HepG2 (cell line): Measurements from ENCODE around the gene CSHL1. TPM values are rescaled to one million over a fixed set of nuclear protein-coding genes. Genes with fewer than 3 reads are reported as not detected.

Experiments used
- ATAC-seq: fragments of 200-7000 bp; cut with Tn5 transposase; 3 replicates; pipeline ENCODE4 v1.9.1; 2020; ENCODE audit warnings: mild to moderate bottlenecking, moderate library complexity
- BruUV-seq: library from RNA; stranded (reverse); fragments of 400-500 nt; replicated peaks from 2 replicates; lab custom pipeline; 2021; lab: Mats Ljungman, UMichigan
- CTCF ChIA-PET: fragments of 300-600 bp; formaldehyde crosslinking; extraction: SDS; loops from one replicate; lab custom pipeline; 2021; ENCODE audit warnings: low total read pairs, inconsistent platforms, low intra/inter-chr PET ratio; lab: Yijun Ruan, JAX
- POLR2A ChIA-PET: fragments of 350-600 bp; sonication (Branson Sonifier 250); formaldehyde crosslinking; loops from one replicate; lab custom pipeline; 2020; ENCODE audit warnings: antibody characterized with exemption, inconsistent platforms; lab: Yijun Ruan, JAX
- DNase-seq: peaks from one replicate; pipeline ENCODE4 v3.0.0-alpha.2; 2015; ENCODE audit warnings: low spot score
- FAIRE-seq: peaks from 3 replicates; lab custom pipeline; 2011; peaks lifted over from hg19 to GRCh38; lab: Jason Lieb, UNC
- H2AFZ ChIP-seq: one replicate; pipeline ENCODE4 v1.6.1; 2011; ENCODE audit warnings: low read length, inconsistent platforms
- H3K27ac ChIP-seq: fragments of 300-600 bp; 3 replicates; pipeline ENCODE4 v1.8.0; 2011; ENCODE audit warnings: mixed run types, mild to moderate bottlenecking, mixed read lengths, low read length, inconsistent platforms; ENCODE audit not compliant: insufficient read depth; ENCODE audit errors: extremely low read length
- H3K27me3 ChIP-seq, 2 experiments: fragments of 200-600 bp in 1 of 2; 2 replicates in 1 of 2; 3 replicates in 1 of 2; pipeline versions ENCODE4 v1.6.0 to v1.8.0; 2011; ENCODE audit warnings: low read length in 2 of 2, mild to moderate bottlenecking in 2 of 2, moderate library complexity in 2 of 2, inconsistent platforms in 1 of 2; ENCODE audit not compliant: insufficient read depth in 2 of 2, control insufficient read depth in 1 of 2
- H3K36me3 ChIP-seq, 2 experiments: fragments of 200-600 bp in 1 of 2; replicated peaks in 1 of 2; 2 replicates in 1 of 2; 3 replicates in 1 of 2; pipeline versions ENCODE4 v1.5.1 to v1.8.0; 2011; ENCODE audit warnings: low read length in 2 of 2, inconsistent platforms in 1 of 2; ENCODE audit not compliant: insufficient read depth in 2 of 2, control insufficient read depth in 1 of 2
- H3K4me1 ChIP-seq: 2 replicates; pipeline ENCODE4 v1.5.1; 2012; ENCODE audit warnings: low read length, inconsistent platforms; ENCODE audit not compliant: insufficient read depth
- H3K4me2 ChIP-seq: 2 replicates; pipeline ENCODE4 v1.6.0; 2011; ENCODE audit warnings: low read depth, low read length, inconsistent platforms
- H3K4me3 ChIP-seq, 3 experiments: fragments of 200-600 bp in 1 of 3; sonication (generic), shearing (Covaris generic) in 1 of 3; replicated peaks in 1 of 3; 2 replicates each; pipeline ENCODE4 v1.5.1; 2011 to 2016; ENCODE audit warnings: low read length in 3 of 3, inconsistent platforms in 2 of 3, low read depth in 2 of 3, mild to moderate bottlenecking in 2 of 3, control low read depth in 1 of 3, mixed read lengths in 1 of 3; ENCODE audit not compliant: insufficient read depth in 1 of 3
- H3K79me2 ChIP-seq: one replicate; pipeline ENCODE4 v1.6.1; 2011; ENCODE audit warnings: low read length, inconsistent platforms; ENCODE audit not compliant: insufficient read depth
- H3K9ac ChIP-seq: 2 replicates; pipeline ENCODE4 v1.6.0; 2011; ENCODE audit warnings: mild to moderate bottlenecking, low read depth, low read length, inconsistent platforms; ENCODE audit not compliant: insufficient read depth
- H3K9me3 ChIP-seq: 2 replicates; pipeline ENCODE4 v1.5.1; 2012; ENCODE audit warnings: mild to moderate bottlenecking, low read length
- H4K20me1 ChIP-seq: 2 replicates; pipeline ENCODE4 v1.6.0; 2011; ENCODE audit warnings: inconsistent platforms, mild to moderate bottlenecking, low read length, moderate library complexity; ENCODE audit not compliant: insufficient read depth
- FOXA1 ChIP-seq, 2 experiments: fragments of 450-650 bp in 1 of 2; sonication (generic) in 1 of 2; formaldehyde crosslinking in 1 of 2; IDR thresholded peaks; 2 replicates each; pipeline versions ENCODE4 v1.4.0 to v1.6.1; 2016 to 2020; ENCODE audit warnings: missing genetic modification reagents in 1 of 2
- MBD4 ChIP-seq: IDR thresholded peaks from 2 replicates; pipeline ENCODE4 v1.6.1; 2012; ENCODE audit warnings: low read length, inconsistent platforms, borderline replicate concordance
- PREB ChIP-seq: sonication (generic); formaldehyde crosslinking; IDR thresholded peaks from 2 replicates; pipeline ENCODE4 v1.4.0; 2020; ENCODE audit warnings: missing genetic modification reagents
- RARA ChIP-seq: IDR thresholded peaks from 2 replicates; pipeline ENCODE4 v1.6.1; 2016; ENCODE audit warnings: missing genetic modification reagents, missing compliant biosample characterization
- SCMH1 ChIP-seq: sonication (generic); formaldehyde crosslinking; IDR thresholded peaks from 2 replicates; pipeline ENCODE4 v1.9.0; 2021; ENCODE audit warnings: missing genetic modification reagents, mild to moderate bottlenecking, borderline replicate concordance
- TOPORS ChIP-seq: sonication (generic); formaldehyde crosslinking; IDR thresholded peaks from 2 replicates; pipeline ENCODE4 v1.8.0; 2023; ENCODE audit warnings: mild to moderate bottlenecking, missing genetic modification reagents
- ZBTB38 ChIP-seq: sonication (generic); formaldehyde crosslinking; IDR thresholded peaks from 2 replicates; pipeline ENCODE4 v1.5.1; 2020; ENCODE audit warnings: mild to moderate bottlenecking, missing genetic modification reagents
- ZNF33B ChIP-seq: sonication (generic); formaldehyde crosslinking; IDR thresholded peaks from 2 replicates; pipeline ENCODE4 v1.5.1; 2020; ENCODE audit warnings: mild to moderate bottlenecking, missing genetic modification reagents
- ZNF773 ChIP-seq: sonication (generic); formaldehyde crosslinking; IDR thresholded peaks from 2 replicates; pipeline ENCODE4 v1.4.0; 2020; ENCODE audit warnings: missing genetic modification reagents, borderline replicate concordance
- ZNF816 ChIP-seq: sonication (generic); formaldehyde crosslinking; IDR thresholded peaks from 2 replicates; pipeline ENCODE4 v1.8.0; 2022; ENCODE audit warnings: missing genetic modification reagents, mild to moderate bottlenecking, borderline replicate concordance
- WGBS: methylation state at CpG from one replicate; pipeline ENCODE4 v1.1.6; 2017; ENCODE audit warnings: low lambda C conversion rate; 5-methylcytosine and 5-hydroxymethylcytosine counted together
- in situ Hi-C: cut with HindIII; loops from 2 replicates; pipeline ENCODE4 v1.10.0; 2017; ENCODE audit warnings: low pct_unique_long_range_greater_than_20kb; ENCODE audit not compliant: extremely low pct_ligation_motif_present
- intact Hi-C: fragments of 100-400 bp; cut with micrococcal nuclease; formaldehyde crosslinking; loops from one replicate; pipeline ENCODE4 v1.10.0; 2022; ENCODE audit not compliant: unreplicated experiment
- polyA plus RNA-seq, 8 experiments: library from polyadenylated mRNA; depleted of rRNA in 3 of 8; stranded (reverse) in 7 of 8; unstranded in 1 of 8; fragments of >200 nt; fragmentation: Illumina TruSeq in 4 of 8; extraction: Trizol in 4 of 8; gene quantifications; 2 replicates each; pipeline versions ENCODE4 v1.2.1 to v1.2.3, GENCODE V29; 2011 to 2016; ENCODE audit warnings: low read depth in 4 of 8, missing spikeins in 1 of 8, mixed read lengths in 1 of 8; ENCODE audit not compliant: insufficient read depth in 1 of 8
- total RNA-seq, 5 experiments: library from RNA; depleted of rRNA; stranded (reverse); fragments of >200 nt; fragmentation: Illumina TruSeq; extraction: Trizol; gene quantifications; 2 replicates each; pipeline ENCODE4 v1.2.3, GENCODE V29; 2016; ENCODE audit warnings: low read depth in 1 of 5
- TF ChIP-seq, protein P1 (sequence below), 2 experiments: fragments of 450-650 bp in 1 of 2; sonication (generic) in 1 of 2; formaldehyde crosslinking; IDR thresholded peaks; 2 replicates each; pipeline versions ENCODE4 v1.5.0 to v1.8.0; 2020 to 2022; ENCODE audit warnings: mild to moderate bottlenecking in 1 of 2, missing genetic modification reagents in 1 of 2

CSHL1 gene
- total and polyA plus RNA-seq, 2 of the 13 experiments (the other 11 are each of a cell fraction or from before 2014, with no cell fraction given) = not detected

GRCh38 chr17:63947711-63948330 lies 36.8 kb upstream of the CSHL1 start:
- H2AFZ ChIP-seq = no peak overlapping the region
- H3K79me2 ChIP-seq = no peaks in the 10 kb centered on the region
- no TSS peak for BruUV-seq
- H3K9ac ChIP-seq = no peak overlapping the region
- no peak for DNase-seq
- H3K4me2 ChIP-seq = no peak overlapping the region
- H3K27ac ChIP-seq = no peak overlapping the region
- H4K20me1 ChIP-seq = no peaks in the 10 kb centered on the region
- peaks cover 26% of the 10 kb centered on the region for H3K4me1 ChIP-seq
- H3K27me3 ChIP-seq = peaks cover 24 to 55% of the 10 kb centered on the region in 2 experiments; a peak in 4 of 5 replicates
- no peaks in the 10 kb centered on the region for H3K9me3 ChIP-seq
- WGBS = 31% methylated on average over 14 of the region's 18 CpGs
- no peak for ATAC-seq
- no peaks in the 10 kb centered on the region for H3K36me3 ChIP-seq
- intact Hi-C loops = no loop called here
- in situ Hi-C loops = loop anchor here (5.0 kb wide), 1 partner anchor 36 kb away; the partner anchor contains the start of gene CSHL1
- ChIA-PET CTCF (interaction anchor here (3.4 kb wide), 1 partner anchor 29 kb away, joined by 25 read pairs; the partner anchor contains the start of gene GH1), POLR2A (no interaction called here)
- H3K4me3 ChIP-seq = no peak overlapping the region
- TF ChIP-seq TOPORS (no peak), SCMH1 (CRISPR knock-in tag) (no peak), PREB (CRISPR knock-in tag) (no peak), ZNF773 (CRISPR knock-in tag) (no peak), RARA (no peak), MBD4 (no peak), ZBTB38 (no peak), ZNF816 (CRISPR knock-in tag) (no peak), FOXA1 (IDR thresholded peaks at IDR 0.05) (no peak), FOXA1 (CRISPR knock-in tag; IDR thresholded peaks at IDR 0.05) (no peak), ZNF33B (CRISPR knock-in tag) (no peak)
- TF ChIP-seq, protein P1, sequence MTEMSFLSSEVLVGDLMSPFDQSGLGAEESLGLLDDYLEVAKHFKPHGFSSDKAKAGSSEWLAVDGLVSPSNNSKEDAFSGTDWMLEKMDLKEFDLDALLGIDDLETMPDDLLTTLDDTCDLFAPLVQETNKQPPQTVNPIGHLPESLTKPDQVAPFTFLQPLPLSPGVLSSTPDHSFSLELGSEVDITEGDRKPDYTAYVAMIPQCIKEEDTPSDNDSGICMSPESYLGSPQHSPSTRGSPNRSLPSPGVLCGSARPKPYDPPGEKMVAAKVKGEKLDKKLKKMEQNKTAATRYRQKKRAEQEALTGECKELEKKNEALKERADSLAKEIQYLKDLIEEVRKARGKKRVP (CRISPR knock-in tag; IDR thresholded peaks at IDR 0.05) = no peak
- FAIRE-seq = no peak
